ENCODE results near the gene LRRFIP1.
A peak's percentile ranks its signal among the peaks of the same experiment; 100 is the strongest.

LRRFIP1 gene

DNA sequence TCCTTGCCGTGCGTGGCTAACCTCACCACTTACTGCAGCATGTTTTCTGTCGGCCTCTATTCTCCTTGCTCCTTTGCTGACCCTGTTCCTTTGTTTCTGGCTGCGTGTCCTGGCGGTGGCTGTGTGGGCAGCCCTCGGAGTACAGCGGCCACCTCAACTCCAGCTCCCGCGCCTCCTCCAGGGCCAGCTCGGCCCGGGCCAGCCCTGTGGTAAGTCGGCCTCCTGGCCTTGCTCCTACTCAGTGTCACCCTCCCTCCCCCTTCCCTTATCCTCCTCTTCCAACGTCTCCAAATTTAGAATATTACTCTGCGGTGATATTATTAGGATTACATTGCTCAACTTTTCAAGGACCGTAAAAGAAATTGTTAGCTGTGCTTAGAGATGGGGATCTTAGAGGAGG is 111.7 kb downstream of the LRRFIP1 start:
- DNase-seq (ENCODE audit: low read depth) = no peak
- TF ChIP-seq, protein P1, sequence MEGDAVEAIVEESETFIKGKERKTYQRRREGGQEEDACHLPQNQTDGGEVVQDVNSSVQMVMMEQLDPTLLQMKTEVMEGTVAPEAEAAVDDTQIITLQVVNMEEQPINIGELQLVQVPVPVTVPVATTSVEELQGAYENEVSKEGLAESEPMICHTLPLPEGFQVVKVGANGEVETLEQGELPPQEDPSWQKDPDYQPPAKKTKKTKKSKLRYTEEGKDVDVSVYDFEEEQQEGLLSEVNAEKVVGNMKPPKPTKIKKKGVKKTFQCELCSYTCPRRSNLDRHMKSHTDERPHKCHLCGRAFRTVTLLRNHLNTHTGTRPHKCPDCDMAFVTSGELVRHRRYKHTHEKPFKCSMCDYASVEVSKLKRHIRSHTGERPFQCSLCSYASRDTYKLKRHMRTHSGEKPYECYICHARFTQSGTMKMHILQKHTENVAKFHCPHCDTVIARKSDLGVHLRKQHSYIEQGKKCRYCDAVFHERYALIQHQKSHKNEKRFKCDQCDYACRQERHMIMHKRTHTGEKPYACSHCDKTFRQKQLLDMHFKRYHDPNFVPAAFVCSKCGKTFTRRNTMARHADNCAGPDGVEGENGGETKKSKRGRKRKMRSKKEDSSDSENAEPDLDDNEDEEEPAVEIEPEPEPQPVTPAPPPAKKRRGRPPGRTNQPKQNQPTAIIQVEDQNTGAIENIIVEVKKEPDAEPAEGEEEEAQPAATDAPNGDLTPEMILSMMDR (conservative IDR thresholded peaks at IDR 0.05; ENCODE audit: low read length) = no peak
- H3K4me3 ChIP-seq (ENCODE audit: low read length) = no peak overlapping the region

DNA sequence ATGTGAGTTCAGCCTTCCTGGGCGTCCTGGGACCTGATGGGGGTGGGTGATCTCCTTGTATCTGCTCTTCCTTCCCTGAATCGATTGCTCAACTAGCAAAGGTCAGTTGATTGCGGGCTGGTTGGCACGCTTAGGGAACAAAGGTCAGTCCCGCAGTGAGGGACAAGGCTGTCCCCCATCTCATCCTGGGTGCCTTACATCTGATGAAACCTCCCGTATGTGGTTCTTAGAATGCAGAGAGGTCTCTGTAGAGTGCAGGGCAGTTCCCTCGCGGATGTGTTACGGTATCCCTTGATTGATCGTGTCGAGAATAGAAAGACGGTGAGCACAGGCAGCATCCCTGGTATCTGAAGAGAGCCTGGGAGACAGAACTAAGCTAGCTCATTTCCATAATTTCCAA is 114.8 kb downstream of the LRRFIP1 start:
- TF ChIP-seq, protein P1 (conservative IDR thresholded peaks at IDR 0.05; ENCODE audit: low read length) = no peak
- DNase-seq (ENCODE audit: low read depth) = no peak
- no peak overlapping the region for H3K4me3 ChIP-seq (ENCODE audit: low read length)

DNA sequence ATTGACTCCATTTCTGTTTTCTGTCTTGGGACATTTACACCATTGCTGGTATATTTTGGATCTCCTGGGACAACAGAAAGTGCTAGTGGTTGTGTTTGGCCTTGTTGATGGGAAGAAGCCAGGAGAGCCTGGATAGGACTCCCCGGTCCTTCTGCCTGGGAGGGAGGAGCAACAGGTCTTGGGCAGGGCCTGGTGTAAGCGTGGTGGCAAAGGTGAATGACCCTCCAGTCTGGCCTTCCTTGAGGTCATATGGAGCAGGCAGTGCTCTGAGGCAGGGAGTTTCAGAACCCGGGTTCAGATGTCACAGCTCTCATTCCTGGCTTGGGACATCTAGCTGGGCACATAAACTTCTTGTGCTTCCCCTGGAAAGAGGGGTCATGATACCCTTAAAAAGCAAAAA is 115.2 kb downstream of the LRRFIP1 start:
- TF ChIP-seq, protein P1 (conservative IDR thresholded peaks at IDR 0.05; ENCODE audit: low read length) = no peak
- DNase-seq (ENCODE audit: low read depth) = no peak

DNA sequence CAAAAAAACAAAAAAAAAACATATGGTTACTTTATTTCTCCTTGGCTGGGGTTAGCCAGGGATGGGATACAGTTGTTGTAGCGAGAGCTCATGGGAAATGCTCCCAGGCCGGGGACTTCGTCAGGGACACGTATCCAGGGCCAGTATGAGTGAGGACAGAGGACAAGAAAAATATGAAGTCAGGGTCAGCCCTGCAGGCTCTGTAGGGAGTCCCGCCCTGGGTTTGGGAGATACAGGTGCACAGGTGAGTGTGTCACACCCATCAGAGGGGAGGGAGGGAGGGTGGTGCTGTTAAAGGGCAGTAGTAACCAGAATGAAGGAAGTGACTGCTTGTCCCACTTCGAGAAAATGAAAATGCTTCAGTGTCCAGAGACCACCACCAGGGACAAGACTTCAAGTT is 115.6 kb downstream of the LRRFIP1 start:
- DNase-seq (ENCODE audit: low read depth) = no peak
- H3K4me3 ChIP-seq (ENCODE audit: low read length) = no peak overlapping the region
- TF ChIP-seq, protein P1 (conservative IDR thresholded peaks at IDR 0.05; ENCODE audit: low read length) = no peak

More for the DNA sequence above, 115.2 kb downstream of the LRRFIP1 start:
- H3K4me3 ChIP-seq (ENCODE audit: low read length) = no peak overlapping the region

DNA sequence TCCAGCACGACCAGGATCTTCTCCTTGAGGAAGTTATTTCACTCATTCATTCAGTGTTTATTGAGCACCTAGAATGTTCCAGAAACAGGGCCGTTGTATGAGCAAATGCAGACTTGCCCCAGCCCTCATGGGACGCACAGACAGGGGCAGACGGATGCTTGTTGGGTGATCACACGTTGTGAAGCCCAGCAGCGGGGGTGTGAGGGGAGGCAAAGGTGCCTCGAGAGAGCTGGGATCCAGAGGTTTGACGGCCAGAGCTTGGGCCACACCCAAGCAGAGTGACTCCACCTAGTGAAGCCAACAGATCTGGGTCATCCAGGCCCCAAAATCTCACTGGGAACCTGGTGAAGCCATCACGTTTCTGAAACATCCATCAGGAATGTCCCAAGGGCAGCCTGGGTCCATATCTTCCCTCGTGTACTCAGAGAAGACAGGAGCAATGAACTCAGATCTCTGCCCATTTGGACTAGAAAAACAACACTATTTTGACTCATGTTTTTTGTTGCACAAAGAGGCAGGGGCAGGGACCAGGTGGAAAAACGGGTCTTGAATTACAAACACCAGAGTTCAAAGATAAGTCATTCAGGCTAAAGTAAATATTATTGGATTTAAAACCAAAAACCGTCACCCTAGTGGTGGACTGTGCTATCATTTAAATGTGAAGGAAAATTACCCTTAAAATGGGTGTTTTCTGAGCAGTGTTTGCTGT is 116.3 kb downstream of the LRRFIP1 start:
- TF ChIP-seq, protein P1 (conservative IDR thresholded peaks at IDR 0.05; ENCODE audit: low read length) = peak; percentile 22; the same call in 1 of the 2 replicates
- peak; percentile 40 for DNase-seq (ENCODE audit: low read depth)
- no peak overlapping the region for H3K4me3 ChIP-seq (ENCODE audit: low read length)

DNA sequence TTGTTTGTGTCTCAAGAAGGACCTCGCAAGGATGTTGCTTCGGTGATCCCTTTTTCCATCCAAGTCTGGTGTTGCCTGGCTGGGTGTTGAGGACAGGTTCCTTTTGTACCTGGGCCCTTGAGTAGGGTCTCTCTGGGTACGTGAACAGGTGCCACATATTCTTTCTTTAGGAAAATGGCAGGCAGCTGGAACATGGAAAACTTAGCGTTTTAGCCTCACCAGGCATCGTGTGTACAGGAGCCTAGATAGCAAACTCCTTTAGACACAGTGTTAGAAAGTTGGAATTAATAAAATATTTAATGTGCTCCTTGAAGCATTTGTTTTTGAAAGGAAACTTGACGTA is 116.9 kb downstream of the LRRFIP1 start:
- TF ChIP-seq, protein P1 (conservative IDR thresholded peaks at IDR 0.05; ENCODE audit: low read length) = no peak
- DNase-seq (ENCODE audit: low read depth) = no peak
- no peak overlapping the region for H3K4me3 ChIP-seq (ENCODE audit: low read length)

DNA sequence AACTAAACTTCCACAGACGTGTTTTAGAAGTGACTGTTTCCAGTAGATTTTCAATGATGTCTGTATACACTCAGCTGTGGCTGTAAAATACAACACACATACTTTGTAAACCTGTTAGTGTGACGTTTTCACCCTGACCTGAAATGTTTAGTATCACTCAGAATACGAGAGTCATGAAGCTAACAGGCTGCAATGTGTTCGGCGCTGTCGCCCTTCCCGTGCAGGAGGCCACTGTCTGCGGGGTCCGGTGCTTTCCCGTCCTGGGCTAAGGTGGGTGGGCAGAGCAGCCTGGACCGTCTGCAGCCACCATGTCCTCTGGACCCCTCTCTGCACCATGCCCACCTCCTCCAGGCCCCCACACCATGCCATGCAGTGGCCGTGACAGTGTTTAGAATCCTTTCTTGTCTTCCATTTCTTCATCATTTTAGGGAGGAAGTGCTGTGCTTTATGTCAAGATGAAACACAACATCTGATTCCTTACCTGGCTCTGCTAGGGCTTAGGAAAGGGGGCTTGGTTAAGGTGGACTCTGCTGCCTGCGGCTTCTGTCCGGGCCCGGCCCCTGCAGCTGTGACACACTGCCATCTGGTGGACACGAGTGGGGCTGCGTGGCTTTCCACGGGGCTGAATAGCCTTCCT is 117.3 kb downstream of the LRRFIP1 start:
- TF ChIP-seq, protein P1 (conservative IDR thresholded peaks at IDR 0.05; ENCODE audit: low read length) = peak; percentile 98
- H3K4me3 ChIP-seq (ENCODE audit: low read length) = no peak overlapping the region
- peak; percentile 48 for DNase-seq (ENCODE audit: low read depth)
